B cell (primary cell): Measurements from ENCODE around the gene ESRRB. TPM values are rescaled to one million over a fixed set of nuclear protein-coding genes. Genes with fewer than 3 reads are reported as not detected.

Experiments used
- ATAC-seq: fragments of 200-7000 bp; cut with Tn5 transposase; one replicate; pipeline ENCODE4 v1.10.0; 2021; ENCODE audit warnings: low read depth, mild to moderate bottlenecking, moderate number of reproducible peaks, moderate library complexity
- CTCF ChIA-PET: fragments of 350-600 bp; sonication (Branson Sonifier 250); formaldehyde crosslinking; loops from one replicate; lab custom pipeline; 2021; ENCODE audit warnings: antibody characterized with exemption, inconsistent platforms; lab: Charles Lee
- POLR2A ChIA-PET: fragments of 350-600 bp; sonication (Branson Sonifier 250); formaldehyde crosslinking; loops from one replicate; lab custom pipeline; 2021; ENCODE audit warnings: antibody characterized with exemption; lab: Charles Lee
- DNase-seq: peaks from one replicate; pipeline ENCODE4 v3.0.0; 2013
- H2AFZ ChIP-seq: 2 replicates; pipeline ENCODE4 v1.6.1; 2012; ENCODE audit warnings: mild to moderate bottlenecking, low read depth, low read length; ENCODE audit not compliant: insufficient read depth, poor library complexity, severe bottlenecking
- H3K27ac ChIP-seq, 2 donors: 1 replicate in 1 of 2; 2 replicates in 1 of 2; pipeline ENCODE4 v1.5.1; 2012 to 2013; ENCODE audit warnings: low read length in 2 of 2, mild to moderate bottlenecking in 2 of 2, moderate library complexity in 1 of 2
- H3K27me3 ChIP-seq, 4 experiments: fragments of 200-600 bp in 1 of 4; sonication (generic) in 1 of 4; replicated peaks in 1 of 4; 1 replicate in 2 of 4; 2 replicates in 2 of 4; pipeline versions ENCODE4 v1.6.1 to v1.7.0; 2013 to 2016; ENCODE audit warnings: low read length in 3 of 4, mild to moderate bottlenecking in 2 of 4, mixed read lengths in 1 of 4, moderate library complexity in 1 of 4; ENCODE audit not compliant: insufficient read depth in 4 of 4, control insufficient read depth in 3 of 4; ENCODE audit errors: control extremely low read depth in 1 of 4
- H3K36me3 ChIP-seq, 2 experiments: replicated peaks in 1 of 2; 1 replicate in 1 of 2; 2 replicates in 1 of 2; pipeline versions ENCODE4 v1.6.1 to v1.7.1; 2013; ENCODE audit warnings: low read length in 1 of 2; ENCODE audit not compliant: insufficient read depth in 2 of 2, control insufficient read depth in 1 of 2; ENCODE audit errors: control extremely low read depth in 1 of 2, extremely low read depth in 1 of 2
- H3K4me1 ChIP-seq, 2 donors: fragments of 200-600 bp in 1 of 2; sonication (generic) in 1 of 2; 1 replicate in 1 of 2; 2 replicates in 1 of 2; pipeline versions ENCODE4 v1.5.1 to v1.6.1; 2013 to 2017; ENCODE audit warnings: low read length in 2 of 2; ENCODE audit not compliant: control insufficient read depth in 2 of 2, insufficient read depth in 2 of 2
- H3K4me2 ChIP-seq: replicated peaks from 2 replicates; pipeline ENCODE3; 2012; ENCODE audit warnings: mild to moderate bottlenecking, low read depth, low read length; ENCODE audit not compliant: poor library complexity, severe bottlenecking
- H3K4me3 ChIP-seq, 5 experiments: fragments of 200-600 bp in 1 of 5; sonication (generic) in 1 of 5; 1 replicate in 3 of 5; 2 replicates in 2 of 5; pipeline versions ENCODE4 v1.5.1 to v1.7.0; 2011 to 2016; ENCODE audit warnings: low read length in 4 of 5, mild to moderate bottlenecking in 4 of 5, low read depth in 2 of 5, control low read depth in 1 of 5, moderate library complexity in 1 of 5; ENCODE audit not compliant: insufficient read depth in 1 of 5; ENCODE audit errors: control extremely low read depth in 1 of 5, extremely low read depth in 1 of 5
- H3K79me2 ChIP-seq: fragments of 200-600 bp; sonication (generic); one replicate; pipeline ENCODE4 v1.6.0; 2016; ENCODE audit warnings: low read length; ENCODE audit not compliant: control insufficient read depth, insufficient read depth
- H3K9ac ChIP-seq: fragments of 200-600 bp; sonication (generic); 2 replicates; pipeline ENCODE4 v1.6.1; 2017; ENCODE audit warnings: mild to moderate bottlenecking, low read length, moderate library complexity
- H3K9me3 ChIP-seq, 3 donors: one replicate each; pipeline versions ENCODE4 v1.6.1 to v1.7.1; 2013; ENCODE audit warnings: low read length in 2 of 3; ENCODE audit not compliant: control insufficient read depth in 2 of 3, insufficient read depth in 1 of 3; ENCODE audit errors: control extremely low read depth in 1 of 3
- H4K20me1 ChIP-seq: 2 replicates; pipeline ENCODE4 v1.6.0; 2012; ENCODE audit warnings: mild to moderate bottlenecking, low read length; ENCODE audit not compliant: insufficient read depth, control insufficient read depth, poor library complexity, severe bottlenecking
- H3K27ac Mint-ChIP-seq: one replicate; pipeline ENCODE4 v1.8.0; 2021; ENCODE audit warnings: mixed read lengths
- H3K27me3 Mint-ChIP-seq: one replicate; pipeline ENCODE4 v1.8.0; 2021; ENCODE audit warnings: mixed read lengths
- H3K4me1 Mint-ChIP-seq: one replicate; pipeline ENCODE4 v1.8.0; 2021; ENCODE audit warnings: mixed read lengths
- H3K4me3 Mint-ChIP-seq: one replicate; pipeline ENCODE4 v1.8.0; 2021; ENCODE audit warnings: mixed read lengths
- H3K9me3 Mint-ChIP-seq: one replicate; pipeline ENCODE4 v1.8.0; 2022; ENCODE audit warnings: mixed read lengths; ENCODE audit not compliant: insufficient read depth
- CTCF ChIP-seq: fragments of 200-600 bp; IDR thresholded peaks from one replicate; pipeline ENCODE4 v1.8.0; 2022; ENCODE audit warnings: antibody characterized with exemption, mild to moderate bottlenecking
- EZH2 ChIP-seq: IDR thresholded peaks from 2 replicates; pipeline ENCODE4 v1.6.1; 2012; ENCODE audit warnings: borderline replicate concordance, low read depth, mild to moderate bottlenecking, moderate library complexity, low read length; ENCODE audit not compliant: insufficient read depth, poor library complexity, severe bottlenecking
- WGBS: methylation state at CpG from one replicate; pipeline ENCODE4 v1.1.5; 2013; ENCODE audit warnings: missing lambda C conversion rate; ENCODE audit not compliant: insufficient coverage; 5-methylcytosine and 5-hydroxymethylcytosine counted together
- intact Hi-C: fragments of 100-400 bp; cut with micrococcal nuclease; formaldehyde crosslinking; loops from one replicate; pipeline ENCODE4 v1.10.0; 2022
- polyA plus RNA-seq: library from polyadenylated mRNA; depleted of rRNA; stranded (reverse); fragments of >200 nt; gene quantifications from 2 replicates; pipeline ENCODE4 v1.2.3, GENCODE V29; 2012
- total RNA-seq, 2 donors: library from RNA; stranded (reverse); fragments of 120-200 nt in 1 of 2; gene quantifications; 1 replicate in 1 of 2; 2 replicates in 1 of 2; pipeline versions ENCODE4 v1.2.3 to v1.2.4, GENCODE V29; 2013 to 2022

Gene ESRRB
- total and polyA plus RNA-seq, 2 donors (not counting 1 experiment from before 2014, with no cell fraction given) = 0.13 TPM; not detected in 1

GRCh38 chr14:76518366-76518765 lies 142.4 kb downstream of the ESRRB start:
- H3K79me2 ChIP-seq = no peaks in the 10 kb centered on the region
- Mint-ChIP-seq H3K9me3 (peaks cover 3% of the 10 kb centered on the region), H3K27ac (no peak overlapping the region), H3K27me3 (peaks cover 23% of the 10 kb centered on the region), H3K4me3 (no peak overlapping the region), H3K4me1 (no peaks in the 10 kb centered on the region)
- no peak for TF ChIP-seq EZH2
- peaks cover 0 to 3% (median 0%) of the 10 kb centered on the region in 3 donors for H3K9me3 ChIP-seq
- DNase-seq (no peak), ATAC-seq (no peak)
- no peaks in the 10 kb centered on the region for H4K20me1 ChIP-seq
- H3K4me2 ChIP-seq = no peak overlapping the region
- H3K9ac ChIP-seq = no peak overlapping the region
- intact Hi-C loops = no loop called here
- H3K4me3 ChIP-seq = no peak overlapping the region
- no CpG with 5 or more reads among the region's 4 CpGs for WGBS
- ChIA-PET CTCF (no interaction called here), POLR2A (no interaction called here)
- H3K4me1 ChIP-seq = no peaks in the 10 kb centered on the region
- H3K27ac ChIP-seq = no peak overlapping the region
- H3K36me3 ChIP-seq = no peaks in the 10 kb centered on the region
- H3K27me3 ChIP-seq = peaks cover 0 to 12% (median 0%) of the 10 kb centered on the region in 4 experiments
- no peak overlapping the region for H2AFZ ChIP-seq

GRCh38 chr14:76525106-76525821 lies 149.3 kb downstream of the ESRRB start:
- H3K27ac Mint-ChIP-seq = no peak overlapping the region
- H3K9me3 Mint-ChIP-seq = peaks cover 3% of the 10 kb centered on the region
- Histone ChIP-seq H3K27me3 (peaks cover 0 to 5% (median 2%) of the 10 kb centered on the region in 4 experiments), H3K79me2 (no peaks in the 10 kb centered on the region), H3K4me1 (no peaks in the 10 kb centered on the region), H3K36me3 (no peaks in the 10 kb centered on the region), H3K27ac (no peak overlapping the region), H3K4me2 (no peak overlapping the region), H4K20me1 (no peaks in the 10 kb centered on the region), H3K9ac (no peak overlapping the region), H3K4me3 (no peak overlapping the region), H3K9me3 (peaks cover 0 to 3% (median 0%) of the 10 kb centered on the region in 3 donors), H2AFZ (no peak overlapping the region)
- no peaks in the 10 kb centered on the region for H3K4me1 Mint-ChIP-seq
- ATAC-seq (no peak), DNase-seq (no peak)
- peaks cover 28% of the 10 kb centered on the region for H3K27me3 Mint-ChIP-seq
- CTCF ChIA-PET = no interaction called here
- TF ChIP-seq EZH2 = no peak
- no peak for TF ChIP-seq CTCF
- intact Hi-C loops = no loop called here
- POLR2A ChIA-PET = no interaction called here
- H3K4me3 Mint-ChIP-seq = no peak overlapping the region
- WGBS = 50% methylated on average over 2 of the region's 3 CpGs
